NCI-H2196 treated with DMSO at 0.1 percent for 48 hours (cell line): ENCODE measurements around the gene RAPGEF4.

Experiments used
- DNase-seq: peaks from one replicate; lab custom pipeline; 2025; ENCODE audit not compliant: unreplicated experiment; lab: John Stamatoyannopoulos, UW

The RAPGEF4 gene

DNA sequence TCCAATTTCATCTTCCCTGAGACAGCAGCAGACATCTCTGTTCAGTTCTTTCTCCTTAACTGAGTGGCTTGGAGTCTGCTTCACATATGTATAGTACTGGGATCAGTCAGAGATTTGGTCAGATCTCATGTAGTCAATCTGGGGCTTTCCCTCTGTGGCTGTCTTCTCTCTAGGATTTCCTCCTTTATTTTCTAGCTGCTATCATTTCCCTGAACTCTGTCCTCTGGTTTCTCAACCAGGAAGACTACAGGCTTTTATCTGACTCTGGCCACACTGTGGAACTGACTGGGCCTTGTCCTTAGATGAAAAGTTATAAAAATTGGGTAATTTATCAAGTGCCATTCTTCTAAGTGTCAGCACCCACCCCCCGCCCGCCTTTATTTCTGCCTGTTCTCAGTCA, 121.0 kb downstream of the RAPGEF4 start:
- no peak for DNase-seq

DNA sequence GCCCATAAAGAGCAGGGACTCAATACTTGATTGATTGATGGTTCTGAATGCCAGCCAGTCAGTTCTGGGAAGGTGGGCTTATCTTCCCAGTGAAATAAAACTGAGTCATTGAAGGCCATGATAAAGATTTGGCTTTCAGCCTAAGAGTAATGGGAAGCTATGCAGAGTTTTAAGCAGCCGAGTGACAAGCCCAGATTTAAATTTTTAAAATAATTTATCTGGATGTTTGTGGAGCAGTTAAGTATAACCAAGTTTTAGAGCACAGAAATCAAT, 122.8 kb downstream of the RAPGEF4 start:
- no peak for DNase-seq

DNA sequence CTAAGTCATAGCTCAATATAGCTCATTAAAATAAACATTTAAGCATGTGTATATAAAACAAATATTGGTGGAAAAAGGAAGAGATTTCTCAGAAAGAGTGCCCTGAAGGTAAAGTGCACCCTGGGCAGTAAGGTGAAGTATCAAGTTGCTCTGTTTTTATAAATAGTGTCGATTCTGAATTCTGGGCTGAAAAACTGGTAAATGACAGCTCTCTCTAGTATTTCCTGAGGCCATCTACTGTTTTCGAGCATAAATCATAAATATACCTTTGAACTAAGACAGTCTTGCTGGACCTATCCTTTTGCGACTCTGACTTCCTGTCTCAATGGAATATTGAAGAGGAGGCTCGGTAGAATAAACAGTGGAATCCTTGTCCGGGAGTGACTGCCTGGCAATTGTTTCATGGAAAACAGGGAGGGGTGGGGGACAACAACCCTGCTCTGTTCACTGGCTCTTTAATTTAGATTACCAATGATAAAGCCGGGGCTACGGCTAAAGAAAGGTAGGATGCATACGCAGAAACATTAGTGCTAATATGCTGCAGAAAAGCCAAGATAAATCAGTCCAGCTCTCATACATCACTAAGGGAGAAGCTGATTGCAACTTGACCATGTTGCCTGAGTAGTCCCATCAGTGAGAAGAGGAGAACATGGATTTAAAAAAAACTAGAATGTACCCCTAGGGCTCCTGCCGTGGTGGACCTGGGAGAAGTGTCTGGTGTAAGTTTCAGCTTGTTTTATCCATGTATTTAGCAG, 124.1 kb downstream of the RAPGEF4 start:
- DNase-seq = no peak

DNA sequence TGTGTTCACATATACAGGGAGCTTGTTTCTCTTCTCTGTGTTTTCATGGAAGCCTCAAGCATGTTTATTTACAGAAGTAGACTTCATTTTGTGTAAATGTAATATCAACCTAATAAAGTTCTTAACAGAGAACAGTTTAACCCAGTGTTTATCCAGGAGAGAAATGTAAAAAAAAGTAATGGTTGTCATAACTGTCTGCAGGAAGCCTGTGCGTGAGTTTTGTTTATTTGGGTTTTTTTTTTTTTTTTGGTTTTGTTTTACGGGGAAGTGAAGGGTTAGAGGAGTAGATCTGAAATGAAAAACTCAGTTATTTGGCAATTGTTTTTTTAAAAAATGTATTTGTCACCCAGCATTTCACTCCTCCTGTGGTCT, 124.7 kb downstream of the RAPGEF4 start:
- DNase-seq = no peak

DNA sequence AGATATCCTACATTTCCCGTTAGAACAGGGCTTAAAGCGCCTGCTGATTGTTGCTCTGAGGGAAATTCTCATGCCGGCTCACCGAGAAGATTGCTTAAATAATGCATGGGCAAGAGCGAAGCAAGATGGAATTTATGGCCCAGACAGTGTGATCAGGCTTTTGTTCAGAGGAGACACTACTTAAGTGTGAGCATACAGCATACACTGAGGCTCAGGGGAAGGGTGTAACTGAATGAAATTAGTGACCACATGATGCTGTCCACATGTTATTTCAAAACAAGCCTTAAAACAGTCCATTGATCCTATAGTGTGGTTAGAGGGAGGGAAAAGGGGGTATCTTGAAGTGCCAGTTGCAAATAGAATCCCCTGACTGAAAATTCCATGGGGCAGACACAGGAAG, 125.5 kb downstream of the RAPGEF4 start:
- no peak for DNase-seq

DNA sequence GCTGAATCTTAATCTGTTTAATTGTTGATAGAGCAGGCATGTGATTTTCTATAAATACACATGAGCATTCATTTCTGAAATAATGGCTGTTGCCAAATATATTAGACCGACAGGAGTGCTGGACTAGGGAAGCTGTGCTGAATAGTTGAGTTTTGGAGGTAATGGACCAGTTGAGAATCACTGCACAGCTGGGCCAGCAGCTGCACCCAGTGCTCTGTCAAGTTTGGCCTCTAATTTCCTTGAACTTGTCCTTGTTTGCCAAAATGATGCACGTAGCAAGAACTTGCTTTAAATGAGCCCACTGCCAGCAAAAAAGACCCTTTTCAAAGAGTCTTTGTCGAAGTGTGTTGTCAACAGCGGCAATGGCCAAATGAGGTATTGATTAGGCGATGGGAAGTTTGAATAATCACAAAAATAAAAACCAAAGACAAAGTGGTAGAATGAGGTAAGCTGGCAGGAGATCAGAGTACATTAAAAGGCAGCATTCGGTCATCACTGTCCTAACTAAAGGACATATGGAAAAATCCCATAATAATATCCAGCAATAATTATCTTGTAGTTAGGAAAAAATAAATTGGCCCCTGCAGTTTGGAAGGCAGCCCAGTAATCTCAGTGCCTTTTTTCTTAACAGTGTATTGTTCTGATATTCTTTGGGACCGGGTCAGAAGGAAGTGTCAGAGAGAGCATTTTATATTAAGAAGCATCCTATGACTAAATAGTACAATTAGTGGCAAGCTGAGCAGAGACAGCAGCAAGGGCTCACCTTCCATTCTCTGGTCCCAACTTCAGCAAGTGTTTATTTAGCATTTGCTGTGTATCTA, 126.2 kb downstream of the RAPGEF4 start:
- no peak for DNase-seq

DNA sequence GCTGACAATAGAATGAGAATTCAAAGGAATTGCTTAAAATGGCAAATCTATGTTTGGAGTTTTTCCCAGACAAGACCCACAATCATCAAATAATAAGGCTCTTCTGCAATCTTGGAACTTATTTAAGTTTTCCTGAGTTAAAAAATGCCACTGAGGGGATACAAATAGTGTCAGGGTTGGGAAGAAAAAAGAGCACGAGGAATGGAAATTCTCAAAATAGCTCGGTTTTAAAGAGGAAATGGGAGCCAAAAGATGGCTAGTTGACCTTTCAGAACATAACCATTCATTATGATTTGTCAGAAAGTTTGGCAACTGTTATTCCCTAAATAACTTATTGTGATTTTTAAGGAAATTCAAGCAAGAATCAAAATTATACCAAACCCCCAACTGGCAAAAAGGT, 127.7 kb downstream of the RAPGEF4 start:
- DNase-seq = no peak

DNA sequence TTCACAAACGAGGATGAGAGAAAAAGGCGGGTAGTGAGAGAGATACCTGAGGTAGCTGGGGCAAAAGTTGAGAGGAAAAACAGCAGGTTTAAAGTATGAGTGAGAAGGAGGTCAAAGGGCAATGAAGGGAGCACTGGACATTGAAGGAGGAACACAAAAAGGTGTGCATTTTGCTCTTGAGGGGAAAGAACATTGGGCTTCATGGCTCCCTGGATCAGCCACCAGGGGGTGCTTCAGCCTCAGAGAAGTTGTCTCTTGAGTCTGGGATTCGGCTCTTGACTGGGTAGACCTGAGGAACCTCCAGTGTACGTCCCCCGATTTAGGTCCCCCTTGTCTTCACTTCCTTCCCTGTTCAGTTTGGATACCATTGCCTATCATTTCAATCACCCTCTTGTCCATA, 128.5 kb downstream of the RAPGEF4 start:
- no peak for DNase-seq

DNA sequence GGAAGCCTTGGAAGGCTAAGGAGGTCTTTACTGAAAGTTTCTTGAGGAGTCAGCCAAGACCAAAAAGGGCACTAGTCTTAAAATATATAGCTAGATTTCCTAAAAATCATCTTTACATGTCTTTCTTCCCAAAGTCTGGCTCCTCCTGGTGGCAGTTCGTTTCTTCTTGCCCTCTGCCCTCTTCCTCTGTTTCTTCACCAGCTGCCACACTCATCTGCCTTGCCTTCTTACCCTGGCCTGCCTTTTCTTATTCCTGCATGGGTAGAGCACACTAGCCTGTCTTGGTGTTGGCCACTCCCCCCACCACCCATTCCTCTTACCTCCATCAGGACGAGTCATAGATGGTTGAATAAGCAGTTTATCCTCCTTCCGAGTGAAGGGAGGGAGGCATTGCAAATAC, 129.8 kb downstream of the RAPGEF4 start:
- no peak for DNase-seq

DNA sequence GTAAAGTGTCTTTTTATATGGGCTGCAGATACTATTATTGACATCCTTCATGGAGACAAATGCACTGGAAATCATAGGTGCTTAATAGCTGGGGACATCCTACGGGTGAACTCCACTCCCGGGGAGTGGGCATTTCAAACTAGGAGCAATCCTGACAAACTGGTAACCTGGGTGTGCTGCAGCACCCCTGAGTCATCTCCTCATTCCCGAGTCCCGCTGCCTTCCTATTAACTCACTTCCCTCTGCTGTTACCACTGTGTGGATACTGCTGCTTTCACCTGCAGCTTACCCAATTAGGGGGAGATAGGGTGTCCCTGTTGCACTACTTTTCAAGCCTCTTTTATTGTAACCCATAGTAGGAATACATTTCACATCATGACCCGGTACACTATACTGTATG, 134.2 kb downstream of the RAPGEF4 start:
- DNase-seq = no peak

DNA sequence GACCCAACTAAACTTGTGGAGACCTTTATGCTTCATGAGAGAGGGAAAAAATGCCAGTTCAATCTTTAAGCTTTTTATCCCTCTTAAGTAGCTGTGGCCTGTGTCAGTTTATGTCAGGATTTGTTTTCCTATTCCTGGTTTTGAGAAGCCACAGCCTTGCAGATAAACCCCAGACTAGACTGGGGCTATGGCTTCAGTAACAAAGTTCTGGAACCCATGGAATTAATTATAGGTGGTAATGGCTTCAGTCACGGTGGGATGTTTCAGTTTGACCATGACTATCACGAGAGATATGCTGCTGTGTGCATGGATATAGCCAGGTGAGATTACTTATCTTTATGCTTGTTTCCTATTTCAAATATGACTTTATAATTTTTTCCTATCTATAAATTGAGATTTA, 134.8 kb downstream of the RAPGEF4 start:
- no peak for DNase-seq

DNA sequence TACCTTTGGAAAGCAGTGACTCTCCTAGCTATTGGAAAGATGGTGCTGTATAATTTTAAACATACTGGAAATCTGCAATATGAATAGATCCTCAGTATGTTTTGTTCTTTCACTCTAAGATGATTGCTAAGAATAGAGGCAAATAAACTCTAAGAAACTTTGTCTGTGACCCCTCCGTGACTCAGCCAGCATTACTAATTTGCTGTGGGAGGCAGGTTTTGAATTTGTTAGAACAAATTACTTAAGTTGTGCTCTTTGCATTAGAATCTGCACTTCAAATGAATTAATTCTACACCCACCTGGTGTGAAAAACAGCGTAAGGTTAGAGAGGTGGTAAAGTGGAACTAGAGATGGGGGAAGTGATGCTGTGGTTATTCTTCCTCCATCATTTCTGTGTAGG, 142.2 kb downstream of the RAPGEF4 start:
- DNase-seq = no peak

DNA sequence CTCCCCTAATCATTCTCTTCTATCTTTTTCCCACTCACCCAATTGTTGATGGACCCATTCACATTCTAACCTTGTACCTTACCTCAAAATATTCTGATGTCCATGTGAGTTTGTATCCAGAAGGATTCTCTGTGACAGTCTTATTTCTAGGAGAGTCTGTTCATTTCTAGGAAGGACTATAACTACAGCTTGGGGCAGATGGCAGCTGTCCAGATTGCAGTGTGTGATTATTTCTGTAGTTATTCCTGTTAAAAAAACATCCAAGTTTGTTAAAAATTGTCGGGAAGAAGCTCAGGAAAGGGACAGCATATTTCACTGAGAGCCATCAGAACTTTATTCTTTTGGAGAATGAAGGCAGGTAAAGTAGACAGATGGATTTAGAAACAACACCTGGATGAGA, 142.6 kb downstream of the RAPGEF4 start:
- DNase-seq = no peak

DNA sequence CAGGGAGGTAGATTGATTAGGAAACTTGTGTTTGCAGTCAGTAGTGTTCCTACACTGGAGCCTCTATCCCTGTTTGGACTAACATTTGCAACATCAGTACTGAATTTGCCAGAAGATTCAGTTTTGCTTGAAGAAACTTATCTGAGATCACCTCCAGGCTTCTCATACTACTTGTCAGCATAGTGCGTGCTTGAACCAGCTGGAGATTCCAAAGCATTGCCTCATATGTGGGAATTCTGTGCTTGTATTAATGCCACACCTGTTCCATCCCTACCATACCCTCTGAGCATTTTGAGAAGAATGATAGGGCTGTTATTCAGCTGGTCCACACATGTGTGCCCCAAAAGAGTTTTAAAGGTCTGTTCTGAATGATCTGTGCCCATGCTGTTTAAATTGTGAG, 148.7 kb downstream of the RAPGEF4 start:
- no peak for DNase-seq

DNA sequence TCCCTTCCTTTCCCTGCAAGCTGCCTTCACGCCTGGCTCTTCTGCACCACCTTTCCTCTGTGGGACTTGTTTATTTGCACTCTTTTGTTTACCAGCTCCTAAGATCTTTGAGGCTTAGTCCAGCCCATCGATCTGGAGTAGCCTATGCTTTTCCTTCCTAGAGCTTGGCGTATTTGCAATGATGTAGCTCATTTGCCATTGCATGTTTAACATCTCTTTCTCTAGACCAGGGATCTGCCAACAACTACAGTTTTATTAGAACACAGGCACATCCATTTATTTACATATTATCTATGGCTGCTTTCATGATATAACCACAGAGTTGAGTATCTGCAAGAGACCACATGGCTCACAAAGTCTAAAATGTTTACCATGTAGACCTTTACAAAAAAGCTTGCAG, 150.4 kb downstream of the RAPGEF4 start:
- DNase-seq = no peak

DNA sequence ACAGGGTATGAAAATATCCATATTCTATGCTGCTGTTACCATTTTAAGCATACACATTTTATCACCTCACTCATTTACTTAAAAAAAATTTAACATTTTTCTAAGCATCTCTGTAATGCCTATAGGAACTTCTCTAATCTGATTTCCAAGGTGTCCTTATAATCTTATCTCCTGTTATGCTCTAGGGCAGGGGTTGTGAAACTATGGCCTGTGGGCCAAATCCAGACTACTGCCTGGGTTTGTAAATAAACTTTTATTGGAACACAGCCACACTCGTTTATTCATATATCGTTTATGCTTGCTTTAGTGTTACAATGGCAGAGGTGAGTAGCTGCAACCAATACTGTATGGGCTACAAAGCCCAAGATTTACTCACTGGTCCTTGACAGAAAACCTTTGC, 151.6 kb downstream of the RAPGEF4 start:
- no peak for DNase-seq

DNA sequence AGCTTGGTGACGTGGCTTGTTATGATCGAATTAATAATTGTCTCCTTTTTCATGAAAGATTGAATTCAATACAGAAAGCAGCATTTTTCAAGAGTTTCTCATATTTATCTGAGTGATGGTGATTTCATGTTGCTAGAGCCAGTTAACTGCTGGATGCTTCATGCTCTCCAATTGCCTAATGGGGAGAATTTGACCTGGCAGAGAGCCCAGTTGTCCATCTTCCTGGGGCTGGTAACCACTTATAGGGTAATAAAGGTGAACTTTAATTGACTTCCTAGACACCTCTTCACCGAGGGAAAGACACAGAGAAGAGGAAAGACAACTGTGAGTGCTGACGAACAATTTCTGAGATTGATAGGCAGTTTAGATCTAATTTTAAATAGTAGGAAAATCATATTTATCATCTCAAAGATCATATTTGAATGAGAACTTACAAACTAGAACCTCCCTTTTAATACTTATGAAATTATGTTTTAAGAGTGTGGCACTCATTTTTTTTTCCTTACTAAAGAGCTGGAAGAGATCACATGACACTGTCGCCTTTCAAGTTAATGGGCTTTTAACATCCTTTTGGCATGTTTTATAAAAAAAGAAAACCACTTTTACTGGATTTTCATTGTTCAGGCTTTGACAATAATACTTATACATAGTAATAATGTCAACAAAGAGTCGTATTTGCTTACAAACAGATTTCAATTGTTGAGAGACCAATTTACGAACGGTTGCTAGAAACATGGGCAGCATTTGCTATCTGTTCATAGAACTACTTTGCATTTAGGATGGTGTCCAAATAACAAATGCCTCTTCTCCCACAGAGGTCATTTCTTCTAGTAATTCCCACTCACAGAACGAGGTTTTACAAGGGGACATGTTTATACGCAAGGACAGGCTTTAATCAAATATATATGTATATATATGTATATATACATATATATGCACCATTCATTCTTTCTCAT, 153.3 kb downstream of the RAPGEF4 start:
- no peak for DNase-seq

DNA sequence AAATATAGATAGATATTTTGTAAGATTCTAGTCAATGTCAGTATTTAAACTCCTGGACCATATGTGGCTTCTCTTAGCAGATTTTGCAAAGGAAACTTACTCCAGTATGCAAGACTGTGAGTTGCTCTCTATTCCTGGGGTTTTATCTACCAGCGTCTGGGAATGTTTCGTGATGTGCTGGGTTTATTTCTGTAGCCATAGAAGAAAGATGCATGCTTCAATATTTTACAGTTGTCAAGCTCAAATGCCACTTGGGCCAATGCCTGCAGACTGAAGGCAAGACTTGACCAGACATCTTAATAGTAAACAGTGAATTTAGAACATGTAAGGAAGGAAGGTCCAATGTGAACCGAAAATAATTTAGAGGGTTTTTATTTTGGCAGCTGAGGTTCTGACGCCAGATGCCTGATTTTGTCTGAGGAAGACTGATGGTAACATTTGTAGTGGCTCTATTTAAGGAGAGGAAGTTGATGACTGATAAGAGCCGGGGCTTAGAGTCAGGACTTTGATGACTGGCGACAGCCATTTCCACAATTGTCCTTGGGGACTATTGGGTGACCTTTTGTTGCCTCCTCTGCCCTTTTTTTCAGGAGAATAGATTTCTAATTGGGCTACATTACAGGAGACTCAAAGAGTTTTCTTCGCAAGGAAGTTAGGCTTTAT, 154.3 kb downstream of the RAPGEF4 start:
- DNase-seq = no peak

DNA sequence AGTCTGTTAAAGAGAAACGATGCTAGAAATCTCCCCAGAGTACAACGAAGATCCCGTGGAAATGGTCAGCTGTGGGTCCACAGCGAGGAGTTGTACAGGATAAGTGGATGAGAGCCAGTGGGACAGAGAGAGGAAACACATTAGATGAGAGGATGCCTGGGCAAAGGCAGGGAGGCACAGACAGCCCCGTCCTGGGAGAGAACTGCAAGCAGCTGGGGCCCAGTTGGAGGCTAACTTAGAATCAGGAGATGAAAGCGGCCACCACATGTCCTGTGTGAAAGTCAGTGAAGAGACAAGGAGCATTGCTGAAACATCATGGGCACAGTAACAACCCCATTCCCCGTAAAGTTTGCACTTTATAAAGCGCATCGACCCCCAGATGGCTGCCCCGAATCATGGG, 157.5 kb downstream of the RAPGEF4 start:
- no peak for DNase-seq

DNA sequence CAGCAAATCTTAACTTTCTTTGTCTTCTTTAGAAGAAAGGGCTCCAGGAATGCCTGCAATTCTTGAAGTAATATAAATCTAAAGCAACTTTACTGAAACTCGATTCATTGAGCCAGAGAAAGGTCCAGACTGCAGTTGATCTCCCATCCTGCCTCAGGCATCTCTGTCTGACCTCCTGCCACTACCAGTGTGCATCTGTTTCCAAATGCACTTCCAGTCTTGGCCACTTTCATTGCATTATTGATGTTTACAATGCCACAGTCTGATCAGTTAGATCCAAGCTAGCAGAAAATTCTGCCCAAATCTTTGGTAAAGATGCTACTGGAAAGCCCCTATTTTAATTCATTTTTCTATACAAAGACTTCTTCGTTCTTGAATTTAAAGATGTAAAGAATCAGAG, 158.0 kb downstream of the RAPGEF4 start:
- no peak for DNase-seq

DNA sequence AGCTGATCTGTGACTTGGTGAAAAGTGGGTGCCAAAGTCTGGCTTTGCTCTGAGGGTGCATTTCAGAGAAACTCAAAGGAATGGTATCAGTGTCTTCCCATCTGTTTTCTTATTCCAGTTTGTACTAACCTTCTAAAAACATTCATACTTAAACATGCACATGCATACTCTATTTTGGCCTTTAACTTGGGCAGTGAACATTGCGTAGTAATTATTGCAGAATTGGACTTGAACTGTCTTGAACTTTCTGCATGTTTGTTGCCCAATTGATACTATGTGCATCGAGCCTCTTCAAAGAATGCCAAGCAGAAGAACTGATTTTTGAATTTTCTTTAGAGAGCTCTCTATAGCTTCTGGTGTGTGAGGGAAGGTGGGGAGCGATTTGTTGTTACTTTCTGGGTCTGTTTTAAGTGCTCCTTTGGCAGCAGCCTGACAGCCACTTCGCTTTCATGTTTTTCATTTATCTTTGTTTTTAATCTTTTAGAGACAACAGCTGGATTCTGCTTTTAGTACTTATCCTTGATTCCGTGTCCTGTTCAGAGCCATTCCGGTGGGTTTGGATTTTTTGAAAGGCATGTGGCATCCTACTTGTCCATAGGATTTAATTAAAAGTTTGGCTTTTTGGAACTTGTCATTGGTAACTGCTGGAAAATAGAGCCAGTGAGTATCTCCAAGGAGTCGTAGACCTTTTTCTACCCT, 159.2 kb downstream of the RAPGEF4 start:
- DNase-seq = no peak
